ENCODE results near the gene HYI. TPM values are rescaled to one million over a fixed set of nuclear protein-coding genes. Genes with fewer than 3 reads are reported as not detected.

The HYI gene
- total RNA-seq, 4 donors from 2014 or later, result 7.0 to 30.9 (median 14.7) TPM

DNA sequence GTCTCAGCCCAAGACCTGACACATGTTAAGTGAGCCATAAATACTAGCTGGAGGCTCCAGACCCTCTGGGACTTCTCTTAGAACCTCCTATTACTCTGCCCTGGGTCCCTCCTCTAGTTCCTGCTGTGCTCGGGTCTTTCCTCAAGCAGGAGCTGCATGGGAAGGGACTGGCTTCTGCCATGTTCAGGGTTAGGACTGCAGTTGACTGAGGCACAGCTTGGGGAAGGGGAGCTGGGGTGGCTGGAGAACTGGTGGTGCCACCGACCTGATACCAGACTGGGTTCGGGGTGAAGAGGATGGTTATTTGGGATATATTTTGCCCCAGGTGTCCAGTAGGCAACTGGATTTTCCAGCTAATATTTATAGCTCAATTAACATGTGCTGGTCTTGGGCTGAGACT, 15.7 kb downstream of the HYI start:
- H3K27ac ChIP-seq, result no peak overlapping the region
- H3K9me3 ChIP-seq, result no peaks in the 10 kb centered on the region
- TF ChIP-seq, protein P1, sequence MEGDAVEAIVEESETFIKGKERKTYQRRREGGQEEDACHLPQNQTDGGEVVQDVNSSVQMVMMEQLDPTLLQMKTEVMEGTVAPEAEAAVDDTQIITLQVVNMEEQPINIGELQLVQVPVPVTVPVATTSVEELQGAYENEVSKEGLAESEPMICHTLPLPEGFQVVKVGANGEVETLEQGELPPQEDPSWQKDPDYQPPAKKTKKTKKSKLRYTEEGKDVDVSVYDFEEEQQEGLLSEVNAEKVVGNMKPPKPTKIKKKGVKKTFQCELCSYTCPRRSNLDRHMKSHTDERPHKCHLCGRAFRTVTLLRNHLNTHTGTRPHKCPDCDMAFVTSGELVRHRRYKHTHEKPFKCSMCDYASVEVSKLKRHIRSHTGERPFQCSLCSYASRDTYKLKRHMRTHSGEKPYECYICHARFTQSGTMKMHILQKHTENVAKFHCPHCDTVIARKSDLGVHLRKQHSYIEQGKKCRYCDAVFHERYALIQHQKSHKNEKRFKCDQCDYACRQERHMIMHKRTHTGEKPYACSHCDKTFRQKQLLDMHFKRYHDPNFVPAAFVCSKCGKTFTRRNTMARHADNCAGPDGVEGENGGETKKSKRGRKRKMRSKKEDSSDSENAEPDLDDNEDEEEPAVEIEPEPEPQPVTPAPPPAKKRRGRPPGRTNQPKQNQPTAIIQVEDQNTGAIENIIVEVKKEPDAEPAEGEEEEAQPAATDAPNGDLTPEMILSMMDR (IDR thresholded peaks at IDR 0.05), result no peak
- no peak for TF ChIP-seq POLR2A (IDR thresholded peaks at IDR 0.05)
- DNase-seq, result no peak
- H3K27me3 ChIP-seq, result no peaks in the 10 kb centered on the region
- no peak overlapping the region for H3K4me3 ChIP-seq
- intact Hi-C loops (cut with DNase I), result no loop called here
- peaks cover 0 to 20% (median 4%) of the 10 kb centered on the region in 3 donors for H3K4me1 ChIP-seq
- 83 to 88% methylated on average over 3 of the region's 3 CpGs for WGBS, 2 donors
- peaks cover 24 to 100% (median 47%) of the 10 kb centered on the region in 3 donors for H3K36me3 ChIP-seq

DNA sequence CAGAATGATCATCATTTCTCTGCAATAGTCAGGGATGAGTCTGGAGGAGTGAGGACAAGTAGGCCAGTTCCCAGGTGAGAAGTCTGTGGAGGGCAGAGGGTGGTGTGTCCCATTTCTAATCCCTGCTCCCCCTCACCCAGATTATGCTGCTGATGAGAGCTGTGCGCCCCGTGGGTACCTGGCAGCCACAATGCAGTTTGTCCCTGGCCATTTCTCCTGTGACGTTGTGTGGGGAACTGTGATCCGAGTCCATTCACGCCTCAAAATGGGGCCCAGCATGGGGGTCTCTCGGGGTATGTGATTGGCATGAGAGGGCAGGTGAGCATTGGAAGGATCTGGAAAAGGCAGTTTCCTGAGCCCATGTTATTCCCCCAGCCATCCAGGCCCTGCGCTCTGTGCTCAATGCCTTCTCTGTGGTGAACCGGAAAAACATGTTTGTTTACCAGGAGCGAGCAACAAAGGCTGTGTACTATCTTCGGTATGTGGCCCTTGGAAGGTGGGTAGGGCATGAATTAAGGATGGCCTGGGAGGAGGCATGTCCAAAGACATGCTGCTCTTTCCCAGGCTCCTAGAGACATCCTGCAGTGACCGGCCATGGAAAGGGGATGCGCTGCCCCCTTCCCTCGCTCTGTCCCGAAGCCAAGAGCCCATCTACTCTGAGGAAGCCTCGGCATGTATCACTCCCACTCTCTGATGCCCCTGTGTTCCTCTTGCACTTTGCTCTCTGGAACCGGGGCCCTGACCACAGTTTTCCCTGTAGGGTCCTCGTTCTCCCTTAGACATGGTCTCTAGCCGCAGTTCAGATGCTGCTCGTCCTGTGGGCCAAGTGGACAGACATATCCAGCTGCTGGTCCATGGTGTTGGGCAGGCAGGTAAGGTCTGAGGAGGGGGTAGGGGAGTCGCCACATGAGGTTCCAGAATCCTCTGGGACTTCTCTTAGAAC, 16.4 kb downstream of the HYI start:
- no peaks in the 10 kb centered on the region for H3K27me3 ChIP-seq
- H3K9me3 ChIP-seq, result no peaks in the 10 kb centered on the region
- TF ChIP-seq, protein P1 (IDR thresholded peaks at IDR 0.05), result no peak
- TF ChIP-seq POLR2A (IDR thresholded peaks at IDR 0.05), result no peak
- no peak overlapping the region for H3K27ac ChIP-seq
- peaks cover 28 to 100% (median 49%) of the 10 kb centered on the region in 3 donors for H3K36me3 ChIP-seq
- no peak for DNase-seq
- intact Hi-C loops (cut with DNase I), result no loop called here
- H3K4me3 ChIP-seq, result no peak overlapping the region
- peaks cover 0 to 20% (median 4%) of the 10 kb centered on the region in 3 donors for H3K4me1 ChIP-seq
- 82 to 84% methylated on average over 11 to 20 of the region's 20 CpGs for WGBS, 2 donors

DNA sequence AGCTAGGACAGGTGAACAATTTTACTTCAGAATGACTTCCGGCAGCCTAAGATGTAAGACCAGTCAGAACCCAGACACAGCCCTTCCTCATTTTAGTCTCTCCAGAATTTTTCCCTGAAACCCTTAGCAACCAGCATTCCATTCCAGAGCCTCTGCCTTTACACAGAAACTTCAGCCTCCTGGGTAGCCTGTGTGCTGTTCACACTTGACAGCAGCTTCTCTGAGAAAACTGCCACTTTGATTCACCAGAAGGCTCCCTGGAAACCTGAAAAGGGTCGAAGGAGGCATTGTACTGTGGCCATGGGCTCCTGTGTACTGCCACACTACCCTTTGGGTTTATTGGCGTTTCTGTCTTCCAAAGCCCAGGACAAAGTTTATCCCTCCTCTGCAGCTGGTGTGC, 17.4 kb downstream of the HYI start:
- Histone ChIP-seq H3K4me1 (peaks cover 0 to 20% (median 4%) of the 10 kb centered on the region in 3 donors), H3K27ac (peak overlapping the region in 2 of 4 donors; percentile 66 to 67), H3K27me3 (no peaks in the 10 kb centered on the region), H3K9me3 (no peaks in the 10 kb centered on the region), H3K36me3 (peaks cover 30 to 100% (median 54%) of the 10 kb centered on the region in 3 donors), H3K4me3 (no peak overlapping the region)
- TF ChIP-seq POLR2A (IDR thresholded peaks at IDR 0.05), result no peak
- TF ChIP-seq, protein P1 (IDR thresholded peaks at IDR 0.05), result no peak
- 94% methylated on average over 2 to 3 of the region's 3 CpGs for WGBS, 2 donors
- DNase-seq, result no peak
- intact Hi-C loops (cut with DNase I), result no loop called here

- DNase-seq, result no peak
- H3K4me3 ChIP-seq, result no peak overlapping the region
- H3K9me3 ChIP-seq, result no peaks in the 10 kb centered on the region
- peaks cover 0 to 20% (median 4%) of the 10 kb centered on the region in 3 donors for H3K4me1 ChIP-seq
- H3K27me3 ChIP-seq, result no peaks in the 10 kb centered on the region
- intact Hi-C loops (cut with DNase I), result no loop called here
- H3K36me3 ChIP-seq, result peaks cover 36 to 100% (median 63%) of the 10 kb centered on the region in 3 donors
- TF ChIP-seq POLR2A (IDR thresholded peaks at IDR 0.05), result no peak
- TF ChIP-seq, protein P1 (IDR thresholded peaks at IDR 0.05), result no peak
- WGBS, 2 donors, result 77 to 78% methylated on average over 9 to 13 of the region's 14 CpGs
- peak overlapping the region in 3 of 4 donors; percentile 44 to 67 (median 66) for H3K27ac ChIP-seq
Observed at GRCh38 chr1:43435146-43436145, 18.3 kb downstream of the HYI start.
